KOPT-K1 (cell line): ENCODE data around the gene NUF2.

Experiments
- H3K27ac ChIP-seq: fragments of 200-600 bp; sonication (generic); 2 replicates; pipeline ENCODE4 v1.5.1; 2016; ENCODE audit warnings: antibody characterized with exemption, mild to moderate bottlenecking, low read depth, low read length; ENCODE audit not compliant: poor library complexity, severe bottlenecking
- H3K36me3 ChIP-seq: fragments of 200-600 bp; sonication (generic); 2 replicates; pipeline ENCODE4 v1.5.1; 2017; ENCODE audit warnings: antibody characterized with exemption, mild to moderate bottlenecking, low read length, moderate library complexity; ENCODE audit not compliant: insufficient read depth
- H3K9me3 ChIP-seq: fragments of 200-600 bp; sonication (generic); 2 replicates; pipeline ENCODE4 v1.5.1; 2017; ENCODE audit warnings: antibody characterized with exemption, low read length, mild to moderate bottlenecking; ENCODE audit not compliant: insufficient read depth, poor library complexity, severe bottlenecking

The NUF2 gene

DNA sequence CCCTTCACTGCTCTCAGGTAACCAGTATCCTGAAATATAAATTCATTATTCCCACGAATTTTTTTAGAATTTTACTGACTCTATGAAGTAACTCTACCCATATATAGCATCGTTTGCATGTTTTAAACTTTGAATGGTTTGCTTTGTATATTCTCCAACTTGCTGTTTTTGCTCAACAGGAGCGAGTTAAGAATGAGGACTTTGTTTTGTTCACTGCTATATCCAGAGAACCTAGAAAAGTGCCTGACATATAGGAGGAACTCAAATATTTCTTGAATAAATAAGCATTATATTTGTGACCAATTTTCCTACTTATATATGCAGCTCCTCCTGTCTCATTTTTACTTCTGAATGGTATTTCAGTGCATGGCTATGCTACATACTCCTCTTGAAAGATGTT, 43.4 kb downstream of the NUF2 start:
- Histone ChIP-seq H3K36me3 (no peaks in the 10 kb centered on the region), H3K9me3 (no peaks in the 10 kb centered on the region), H3K27ac (no peak overlapping the region)

DNA sequence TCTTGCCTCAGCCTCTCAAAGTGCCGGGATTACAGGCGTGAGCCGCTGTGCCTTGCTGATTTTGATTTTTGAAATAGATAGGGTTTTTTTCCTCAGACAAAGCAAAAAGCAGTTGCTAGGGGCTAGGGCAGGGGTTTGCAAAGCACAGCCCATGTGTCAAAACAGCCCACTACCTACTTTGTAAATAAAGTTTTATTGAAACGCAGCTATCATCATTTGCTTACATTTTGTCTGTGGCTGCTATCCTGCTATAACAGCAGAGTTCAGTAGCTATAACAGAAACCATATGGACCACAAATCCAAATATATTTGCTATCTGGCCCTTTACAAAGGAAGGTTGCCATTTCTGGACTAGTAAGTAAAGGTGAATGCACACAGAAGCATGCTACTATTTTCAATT, 44.8 kb downstream of the NUF2 start:
- no peaks in the 10 kb centered on the region for H3K36me3 ChIP-seq
- no peak overlapping the region for H3K27ac ChIP-seq
- H3K9me3 ChIP-seq = no peaks in the 10 kb centered on the region

DNA sequence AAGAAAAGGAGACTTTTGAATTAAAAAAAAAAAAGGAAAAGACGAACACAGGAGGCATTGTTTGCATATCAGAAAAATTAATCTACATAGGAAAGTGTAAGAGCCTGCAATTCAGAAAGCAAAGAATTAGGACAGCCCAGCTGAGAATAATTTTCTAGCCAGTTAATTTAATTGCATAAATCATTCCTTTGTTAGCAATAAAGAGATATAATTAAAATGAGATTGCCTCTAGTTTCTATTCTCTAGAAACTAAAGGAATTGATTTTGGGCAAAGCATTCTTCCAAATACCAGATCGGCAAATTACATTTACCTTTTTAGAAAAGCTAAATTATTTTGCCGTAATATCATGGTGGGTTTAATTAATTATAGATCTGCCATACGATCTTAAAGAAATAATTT, 46.0 kb downstream of the NUF2 start:
- Histone ChIP-seq H3K9me3 (no peaks in the 10 kb centered on the region), H3K27ac (no peak overlapping the region), H3K36me3 (no peaks in the 10 kb centered on the region)

DNA sequence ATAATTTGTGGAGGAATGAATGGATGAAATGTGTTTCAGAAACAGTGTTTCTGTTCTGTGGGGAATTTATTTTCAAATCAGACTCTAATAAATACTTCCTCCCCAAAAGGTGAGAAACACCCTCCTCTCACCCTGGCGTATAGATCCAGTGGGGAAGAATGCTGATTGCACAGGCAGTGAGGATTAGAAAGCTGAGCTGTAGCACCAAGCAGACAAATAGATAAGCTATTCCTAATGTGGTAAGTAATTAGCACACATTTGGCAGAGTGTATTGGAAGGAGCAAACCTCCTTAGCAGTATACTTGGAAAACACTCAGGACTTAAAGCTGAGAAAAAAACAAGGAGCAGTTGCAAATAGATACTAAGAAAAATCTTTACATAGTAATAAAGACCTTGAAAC, 50.8 kb downstream of the NUF2 start:
- Histone ChIP-seq H3K9me3 (no peaks in the 10 kb centered on the region), H3K36me3 (no peaks in the 10 kb centered on the region), H3K27ac (no peak overlapping the region)

DNA sequence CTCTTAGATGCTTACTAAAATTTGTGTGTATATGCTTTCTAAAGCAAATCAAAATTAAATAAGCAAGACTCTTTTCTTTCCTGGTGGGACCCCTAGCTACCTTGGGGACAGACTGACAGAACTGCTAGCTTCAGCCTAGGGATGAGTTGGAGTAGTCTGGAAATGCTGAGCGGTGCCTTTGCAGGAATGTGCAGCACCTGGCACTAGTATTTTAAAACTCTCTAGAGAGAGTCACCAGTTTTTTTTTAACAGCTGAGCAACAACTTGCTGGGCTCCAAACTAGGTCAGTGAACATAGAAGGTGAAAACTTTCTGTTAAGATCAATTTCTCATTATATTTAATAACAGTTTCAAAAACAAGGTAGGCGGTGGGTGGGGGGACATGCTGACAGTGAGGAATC, 56.8 kb downstream of the NUF2 start:
- Histone ChIP-seq H3K9me3 (no peaks in the 10 kb centered on the region), H3K27ac (no peak overlapping the region), H3K36me3 (no peaks in the 10 kb centered on the region)

DNA sequence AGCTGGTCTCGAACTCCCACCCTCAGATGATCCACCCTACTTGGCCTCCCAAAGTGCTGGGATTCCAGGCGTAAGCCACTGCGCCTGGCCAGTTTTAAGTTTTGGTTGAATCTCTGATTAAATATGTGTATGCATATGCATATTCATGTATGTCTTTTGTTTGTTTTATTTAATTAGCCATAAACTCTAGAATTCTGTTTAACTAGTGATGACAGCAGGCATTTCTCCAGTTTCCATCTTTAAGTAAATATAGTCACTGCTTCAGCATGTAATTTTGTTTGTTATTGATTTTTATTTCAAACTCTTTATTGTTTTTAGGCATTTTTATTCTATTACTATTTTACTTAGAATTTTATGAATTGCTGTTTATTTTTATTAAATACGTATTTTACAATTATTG, 58.0 kb downstream of the NUF2 start:
- Histone ChIP-seq H3K9me3 (no peaks in the 10 kb centered on the region), H3K36me3 (no peaks in the 10 kb centered on the region), H3K27ac (no peak overlapping the region)

DNA sequence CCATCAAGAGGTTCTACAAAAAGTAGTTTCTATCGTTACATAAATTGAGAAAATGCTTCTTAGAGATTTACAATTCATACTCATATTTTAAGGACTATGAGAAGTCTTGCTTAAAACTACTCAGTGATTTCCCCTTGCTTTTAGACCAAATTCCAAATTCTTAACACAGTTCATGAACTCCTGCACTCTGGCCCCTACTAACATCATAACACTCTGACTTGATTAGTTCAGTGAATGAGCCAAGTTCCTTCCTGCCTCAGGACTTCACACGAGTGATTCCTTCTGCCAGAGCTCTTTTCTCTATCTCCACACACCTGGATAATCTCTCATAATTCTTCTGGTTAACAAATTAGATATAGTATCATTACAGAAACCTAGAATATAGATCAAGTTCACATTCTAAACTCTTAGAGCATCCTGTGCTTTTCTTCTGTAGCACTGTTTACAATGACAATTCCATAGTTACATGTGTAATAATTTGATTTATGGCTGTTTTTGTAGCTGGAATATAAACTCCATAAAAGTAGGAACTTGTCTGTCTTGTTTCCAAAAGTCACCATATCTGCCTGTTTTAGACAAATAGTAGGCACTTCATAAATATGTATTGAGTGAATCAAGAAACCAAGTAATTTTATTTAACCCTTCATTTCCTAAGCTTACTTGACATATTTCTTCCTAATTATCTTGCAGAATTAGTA, 59.9 kb downstream of the NUF2 start:
- Histone ChIP-seq H3K27ac (no peak overlapping the region), H3K9me3 (no peaks in the 10 kb centered on the region), H3K36me3 (no peaks in the 10 kb centered on the region)

DNA sequence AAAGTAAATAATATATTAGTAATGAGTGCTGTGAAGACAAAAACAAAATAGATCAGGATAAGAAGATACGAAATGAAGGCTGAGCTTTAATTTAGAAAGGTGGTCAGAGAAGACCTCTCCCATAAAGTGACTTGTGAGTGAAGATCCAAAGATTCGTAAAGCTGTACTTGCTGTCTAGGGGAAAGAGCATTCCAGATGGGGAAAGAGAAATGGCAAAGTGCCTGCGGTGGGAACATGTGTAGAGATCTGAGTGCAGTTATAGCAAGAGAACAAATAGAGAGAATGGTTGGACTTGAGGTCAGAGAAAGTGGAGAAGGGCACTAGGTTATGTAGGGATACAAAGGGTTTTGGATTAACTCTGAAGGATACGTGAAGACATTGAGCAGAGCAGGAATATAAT, 60.6 kb downstream of the NUF2 start:
- Histone ChIP-seq H3K36me3 (no peaks in the 10 kb centered on the region), H3K27ac (no peak overlapping the region), H3K9me3 (no peaks in the 10 kb centered on the region)

DNA sequence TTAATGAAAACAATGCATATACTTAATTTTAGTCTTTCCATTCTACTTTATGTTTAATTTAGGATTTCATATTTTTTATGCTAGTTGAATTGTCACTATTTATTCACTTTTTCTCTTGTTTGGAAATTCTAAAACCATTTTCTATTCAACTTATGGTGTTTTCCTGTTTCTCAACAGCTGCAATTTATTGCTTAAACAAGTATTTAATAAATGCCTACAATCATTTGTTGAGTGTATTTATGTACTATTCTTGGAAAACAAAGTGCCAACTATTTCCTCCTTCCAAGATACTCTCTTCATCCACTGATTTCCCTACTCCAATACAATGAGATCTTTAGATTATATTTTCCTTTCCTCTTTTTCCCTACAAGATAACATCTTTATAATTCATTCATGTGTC, 65.4 kb downstream of the NUF2 start:
- Histone ChIP-seq H3K36me3 (no peaks in the 10 kb centered on the region), H3K27ac (no peak overlapping the region), H3K9me3 (no peaks in the 10 kb centered on the region)

DNA sequence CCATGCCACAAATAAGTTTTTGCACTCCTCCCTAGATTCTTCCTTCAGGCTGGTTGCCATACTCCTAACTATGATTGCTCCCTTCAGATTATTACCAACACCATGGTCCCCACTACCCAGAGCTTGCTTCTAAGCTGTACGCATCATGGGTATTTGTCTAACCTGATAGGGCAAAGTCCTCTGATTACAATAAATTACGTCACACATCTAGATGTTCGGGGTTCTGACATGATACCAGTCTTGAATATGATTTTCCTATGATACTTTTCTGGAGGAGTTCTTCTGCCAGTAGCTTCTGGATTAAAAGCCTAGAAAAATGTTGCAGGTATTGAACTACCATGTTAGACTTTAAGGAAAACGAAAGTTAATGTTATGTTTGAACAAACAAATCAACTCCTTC, 67.2 kb downstream of the NUF2 start:
- Histone ChIP-seq H3K9me3 (no peaks in the 10 kb centered on the region), H3K27ac (no peak overlapping the region), H3K36me3 (no peaks in the 10 kb centered on the region)

DNA sequence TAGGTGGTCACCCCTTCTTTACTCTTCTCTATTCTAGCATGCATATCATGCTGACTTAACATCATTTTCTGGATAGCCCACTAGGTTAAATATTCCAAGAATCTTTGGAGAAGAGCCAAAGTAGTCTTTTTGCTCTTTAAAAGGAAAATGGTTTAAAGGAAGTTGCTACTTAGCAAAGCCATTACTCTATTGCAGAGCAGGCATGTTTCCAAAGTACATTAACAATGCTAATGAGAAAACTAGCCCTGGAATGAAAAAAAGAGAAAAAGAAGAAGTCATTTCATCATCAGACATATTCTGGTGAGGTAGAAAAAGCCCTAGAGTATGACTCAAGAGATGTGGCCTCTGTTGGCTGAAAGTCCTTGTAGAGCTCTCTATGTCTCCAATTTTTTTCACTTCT, 74.0 kb downstream of the NUF2 start:
- no peaks in the 10 kb centered on the region for H3K36me3 ChIP-seq
- no peaks in the 10 kb centered on the region for H3K9me3 ChIP-seq
- no peak overlapping the region for H3K27ac ChIP-seq

DNA sequence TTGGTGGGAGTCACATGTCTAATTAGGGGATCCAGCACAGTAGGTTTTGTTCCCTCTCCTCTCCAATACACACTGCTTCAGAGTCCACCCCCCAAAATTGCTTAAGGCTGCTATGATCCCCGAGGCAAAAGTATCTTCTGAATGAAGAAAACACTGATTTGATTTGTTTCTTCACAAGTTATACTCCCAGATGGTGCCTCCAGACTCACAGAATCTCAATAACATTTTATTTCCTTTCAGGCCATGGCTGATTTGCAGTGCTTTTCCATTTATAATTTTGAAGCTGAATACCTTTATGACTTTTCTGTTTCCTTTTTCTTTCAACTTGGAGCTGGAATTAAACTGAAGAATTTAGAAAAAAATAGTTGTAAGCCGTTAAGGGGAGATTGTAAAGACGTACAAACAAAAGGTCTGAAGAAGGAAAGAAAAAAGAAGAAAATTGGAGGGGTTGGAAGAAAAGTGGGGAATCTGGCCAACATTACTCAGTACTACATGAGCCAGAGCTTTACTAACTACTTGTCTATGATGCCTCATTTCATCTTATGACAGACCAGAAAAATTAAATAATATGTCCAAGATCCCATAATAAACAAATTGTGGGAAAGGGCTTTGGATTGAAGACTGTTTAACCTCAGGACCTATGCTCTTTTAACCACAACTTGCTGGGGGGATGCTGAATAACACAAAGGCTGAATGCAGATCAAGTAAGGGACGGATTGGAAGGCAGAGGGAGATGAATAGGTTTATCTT, 75.9 kb downstream of the NUF2 start:
- no peak overlapping the region for H3K27ac ChIP-seq
- H3K36me3 ChIP-seq = no peaks in the 10 kb centered on the region
- no peaks in the 10 kb centered on the region for H3K9me3 ChIP-seq

DNA sequence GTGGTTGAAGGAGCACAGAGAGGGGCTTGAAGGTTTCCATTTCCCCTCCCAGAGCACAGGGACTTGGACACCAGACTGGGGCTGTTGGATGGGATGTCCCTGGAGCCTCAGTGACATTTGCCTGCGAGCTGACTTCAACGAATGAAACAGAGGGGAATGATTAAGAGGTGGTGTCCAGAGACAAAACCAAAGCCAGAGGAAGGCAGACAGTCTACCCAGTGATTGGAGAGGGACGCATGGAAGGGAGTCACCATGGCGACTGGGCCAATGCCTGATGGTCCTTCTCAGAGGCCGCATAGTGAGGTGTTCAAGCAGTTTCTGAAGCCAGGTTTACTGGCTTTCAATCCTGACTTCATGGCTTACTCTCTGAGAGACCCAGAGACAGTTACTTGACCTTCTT, 77.2 kb downstream of the NUF2 start:
- H3K9me3 ChIP-seq = no peaks in the 10 kb centered on the region
- H3K27ac ChIP-seq = no peak overlapping the region
- no peaks in the 10 kb centered on the region for H3K36me3 ChIP-seq

DNA sequence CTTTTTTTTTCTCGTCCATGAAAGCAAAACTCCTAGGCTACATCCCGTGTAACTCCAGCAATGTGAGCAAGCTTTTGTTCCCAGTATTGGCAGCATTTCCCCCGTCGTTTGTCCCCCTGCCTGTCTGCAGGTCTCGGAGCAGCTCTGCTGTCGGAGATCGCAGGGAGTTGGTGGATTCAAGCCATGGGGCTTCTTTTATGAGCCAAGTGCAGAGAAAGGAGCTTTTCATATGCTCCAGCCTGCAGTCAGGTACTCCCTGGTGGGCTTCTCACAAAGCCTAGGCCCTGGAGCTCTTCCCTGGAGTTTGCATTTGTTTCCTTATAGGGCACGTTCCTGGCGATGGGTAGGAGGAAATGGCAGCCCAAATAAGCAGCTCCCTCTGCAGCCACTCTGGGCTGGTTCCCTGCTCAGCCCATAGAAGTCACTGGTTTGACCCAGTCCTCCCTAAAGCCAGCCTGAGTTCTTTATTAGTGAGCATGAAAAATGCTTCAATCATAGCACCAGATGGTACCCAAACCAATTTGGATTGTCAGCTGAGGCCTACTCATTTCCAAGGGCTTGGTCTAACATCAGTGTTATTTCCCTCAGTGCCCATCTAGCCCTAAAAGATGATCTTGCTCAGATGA, 78.3 kb downstream of the NUF2 start:
- Histone ChIP-seq H3K36me3 (no peaks in the 10 kb centered on the region), H3K27ac (no peak overlapping the region), H3K9me3 (no peaks in the 10 kb centered on the region)

DNA sequence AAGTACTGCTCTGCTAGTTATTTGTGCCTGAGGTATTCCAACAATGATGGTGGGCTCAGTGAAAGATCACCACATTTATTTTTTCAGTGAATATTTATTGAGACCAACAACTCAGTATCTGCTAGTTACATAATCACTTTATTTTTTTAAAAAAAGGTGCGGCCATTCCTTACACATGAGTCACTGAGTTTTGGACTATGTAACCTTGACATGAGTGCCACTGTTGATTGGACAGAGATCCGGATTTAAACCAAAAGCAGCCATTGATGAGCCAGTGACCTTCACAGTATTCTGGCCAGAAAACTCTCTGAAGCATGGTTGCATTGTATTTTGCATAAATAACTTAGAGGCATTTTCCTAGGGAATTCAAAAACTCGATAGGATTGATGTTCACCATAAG, 79.5 kb downstream of the NUF2 start:
- no peaks in the 10 kb centered on the region for H3K9me3 ChIP-seq
- no peak overlapping the region for H3K27ac ChIP-seq

More for the DNA sequence above, 79.5 kb downstream of the NUF2 start:
- H3K36me3 ChIP-seq = no peaks in the 10 kb centered on the region
